Measurements from ENCODE around the gene DESI2.
"Not testable (repeated sequence)": the region's sequence is repeated elsewhere in the genome, so short reads cannot be mapped to it uniquely, and the experiment has no call there.

The DESI2 gene

DNA sequence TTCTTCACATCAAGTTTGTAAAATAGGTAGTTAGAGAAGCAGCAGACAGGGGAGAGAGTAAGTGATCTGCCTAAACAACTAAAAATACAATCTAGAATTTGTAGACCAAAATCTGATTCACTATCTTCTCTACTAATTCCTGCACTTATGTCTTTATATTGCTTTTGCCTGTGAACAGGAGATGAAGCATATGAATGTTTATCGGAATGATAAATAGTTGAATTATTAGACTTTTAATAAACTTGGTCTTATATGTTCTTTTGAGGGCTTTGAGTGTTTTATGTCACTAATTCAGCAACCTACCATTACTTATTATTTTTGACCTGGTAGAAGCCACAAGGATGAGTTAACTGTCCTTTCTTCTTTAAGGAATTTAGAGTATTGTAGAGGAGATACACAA, 2.3 kb downstream of the DESI2 start:
- DNase-seq = no peak

DNA sequence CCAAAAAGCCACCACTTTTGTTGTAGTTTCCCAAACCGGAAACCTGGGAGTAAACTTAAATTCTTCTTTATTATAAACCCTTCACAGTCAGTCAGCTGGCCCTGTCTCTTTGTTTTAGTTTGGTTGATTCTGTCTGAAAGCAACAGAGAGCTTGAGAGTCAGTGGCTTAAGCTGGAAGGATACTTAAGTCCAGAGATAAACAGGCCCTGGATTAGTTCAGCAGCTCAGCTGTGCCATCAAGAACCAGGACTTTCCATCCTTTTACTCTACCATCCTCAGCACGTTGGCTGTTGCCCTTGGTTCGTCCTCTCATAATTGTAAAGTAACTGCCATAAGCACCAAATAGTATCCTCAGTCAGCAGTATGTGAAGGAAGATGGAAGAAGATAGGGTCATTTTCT, 4.5 kb downstream of the DESI2 start:
- DNase-seq = no peak

DNA sequence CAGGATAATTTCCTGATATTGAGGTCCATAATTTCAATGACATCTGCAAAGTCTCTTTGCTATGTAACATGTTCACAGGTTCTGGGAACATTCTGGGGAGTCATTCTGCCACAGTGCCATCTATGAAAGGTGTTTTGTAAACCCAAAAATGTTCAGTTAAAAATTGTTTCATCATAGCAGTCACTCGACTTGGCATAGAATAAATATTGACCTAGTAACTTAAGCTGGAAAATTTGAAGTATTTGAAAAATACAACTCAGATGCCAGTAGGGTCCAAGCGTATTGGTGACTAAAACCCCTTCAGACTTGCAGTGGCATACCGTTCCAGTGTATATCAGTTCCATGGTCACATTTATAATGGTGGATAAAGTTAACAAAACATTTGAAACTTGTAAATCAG, 6.8 kb downstream of the DESI2 start:
- no peak for DNase-seq

DNA sequence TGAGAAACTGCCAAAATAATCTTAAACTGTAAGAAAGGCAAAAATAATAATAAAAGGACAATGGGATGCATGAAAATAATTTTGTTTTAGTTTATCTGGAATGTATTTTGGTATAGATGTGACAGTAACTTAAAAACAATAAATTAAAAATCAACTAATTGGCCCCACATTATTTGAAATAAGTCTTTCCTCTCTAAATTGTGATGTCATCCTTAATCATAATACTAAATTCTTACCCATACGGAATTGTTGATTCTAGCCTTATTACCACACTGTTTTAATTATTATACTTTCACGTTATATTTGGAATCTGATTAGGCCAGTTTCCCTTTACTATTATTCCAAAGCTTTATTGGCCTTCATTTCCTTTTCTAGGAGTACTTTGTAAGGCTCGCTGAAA, 7.7 kb downstream of the DESI2 start:
- DNase-seq = no peak

DNA sequence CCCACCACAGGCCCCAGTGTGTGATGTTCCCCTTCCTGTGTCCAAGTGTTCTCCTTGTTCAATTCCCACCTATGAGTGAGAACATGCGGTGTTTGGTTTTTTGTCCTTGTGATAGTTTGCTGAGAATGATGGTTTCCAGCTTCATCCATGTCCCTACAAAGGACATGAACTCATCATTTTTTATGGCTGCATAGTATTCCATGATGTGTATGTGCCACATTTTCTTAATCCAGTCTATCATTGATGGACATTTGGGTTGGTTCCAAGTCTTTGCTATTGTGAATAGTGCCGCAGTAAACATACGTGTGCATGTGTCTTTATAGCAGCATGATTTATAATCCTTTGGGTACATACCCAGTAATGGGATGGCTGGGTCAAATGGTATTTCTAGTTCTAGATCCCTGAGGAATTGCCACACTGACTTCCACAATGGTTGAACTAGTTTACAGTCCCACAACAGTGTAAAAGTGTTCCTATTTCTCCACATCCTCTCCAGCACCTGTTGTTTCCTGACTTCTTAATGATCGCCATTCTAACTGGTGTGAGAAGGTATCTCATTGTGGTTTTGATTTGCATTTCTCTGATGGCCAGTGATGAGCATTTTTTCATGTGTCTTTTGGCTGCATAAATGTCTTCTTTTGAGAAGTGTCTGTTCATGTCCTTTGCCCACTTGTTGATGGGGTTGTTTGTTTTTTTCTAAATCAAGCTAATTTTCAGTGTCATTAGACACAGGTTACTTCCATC, 8.8 kb downstream of the DESI2 start:
- DNase-seq = not testable (repeated sequence)

DNA sequence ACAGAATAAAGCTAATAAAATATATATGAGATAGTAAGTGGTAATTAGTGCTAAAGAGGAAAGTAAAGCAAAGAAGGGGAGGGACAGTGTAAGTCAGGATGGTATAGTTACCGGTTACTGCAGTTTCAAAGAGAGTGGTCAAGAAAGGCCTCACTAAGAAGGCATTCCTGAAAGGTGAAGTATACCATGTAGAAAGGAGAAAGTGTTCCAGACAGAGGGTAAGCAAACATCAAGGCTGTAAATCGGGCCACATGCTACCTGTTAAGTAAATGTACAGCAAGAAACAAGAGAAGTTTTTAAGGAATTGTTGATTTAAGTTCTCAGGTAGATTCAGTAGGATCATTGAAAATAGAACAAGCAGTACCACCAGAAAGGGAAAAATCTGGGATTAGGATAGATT, 9.7 kb downstream of the DESI2 start:
- DNase-seq = no peak

DNA sequence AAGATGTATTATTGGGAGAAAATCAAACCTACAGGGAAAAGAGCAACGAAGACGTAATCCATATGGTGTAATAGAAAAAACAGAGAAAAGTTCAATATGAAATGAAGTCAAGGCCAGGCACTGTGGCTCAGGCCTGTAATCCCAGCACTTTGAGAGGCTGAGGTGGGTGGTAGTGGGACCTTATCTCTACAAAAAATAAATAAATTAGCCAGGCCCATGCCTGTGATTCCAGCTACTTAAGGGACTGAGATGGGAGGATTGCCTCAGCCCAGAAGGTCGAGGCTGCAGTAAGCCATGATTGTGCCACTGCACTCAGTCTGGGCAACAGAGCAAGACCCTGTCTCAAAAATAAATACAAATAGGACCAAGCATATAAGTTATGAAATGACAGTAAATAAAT, 11.4 kb downstream of the DESI2 start:
- no peak for DNase-seq

DNA sequence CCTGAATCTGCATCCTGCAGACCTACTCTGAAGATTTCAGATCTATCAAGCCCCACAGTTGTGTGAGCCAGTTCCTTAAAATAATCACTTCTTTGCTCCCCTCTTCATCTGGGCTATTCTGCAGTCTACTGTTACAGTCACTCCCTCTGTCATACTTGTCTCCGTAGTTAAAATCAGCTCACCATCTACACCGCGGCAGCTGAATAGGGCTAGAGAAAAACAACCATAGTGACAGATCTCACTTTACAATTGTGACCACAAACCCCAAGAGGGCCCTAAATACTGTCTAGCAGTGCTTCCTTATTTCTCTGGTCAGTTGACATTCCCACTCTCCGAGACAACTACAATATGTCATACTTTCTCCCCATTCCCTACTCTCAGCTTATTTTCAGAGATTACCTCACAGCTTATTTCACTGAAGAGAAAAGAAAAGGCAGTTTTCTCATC, 12.9 kb downstream of the DESI2 start:
- no peak for DNase-seq

DNA sequence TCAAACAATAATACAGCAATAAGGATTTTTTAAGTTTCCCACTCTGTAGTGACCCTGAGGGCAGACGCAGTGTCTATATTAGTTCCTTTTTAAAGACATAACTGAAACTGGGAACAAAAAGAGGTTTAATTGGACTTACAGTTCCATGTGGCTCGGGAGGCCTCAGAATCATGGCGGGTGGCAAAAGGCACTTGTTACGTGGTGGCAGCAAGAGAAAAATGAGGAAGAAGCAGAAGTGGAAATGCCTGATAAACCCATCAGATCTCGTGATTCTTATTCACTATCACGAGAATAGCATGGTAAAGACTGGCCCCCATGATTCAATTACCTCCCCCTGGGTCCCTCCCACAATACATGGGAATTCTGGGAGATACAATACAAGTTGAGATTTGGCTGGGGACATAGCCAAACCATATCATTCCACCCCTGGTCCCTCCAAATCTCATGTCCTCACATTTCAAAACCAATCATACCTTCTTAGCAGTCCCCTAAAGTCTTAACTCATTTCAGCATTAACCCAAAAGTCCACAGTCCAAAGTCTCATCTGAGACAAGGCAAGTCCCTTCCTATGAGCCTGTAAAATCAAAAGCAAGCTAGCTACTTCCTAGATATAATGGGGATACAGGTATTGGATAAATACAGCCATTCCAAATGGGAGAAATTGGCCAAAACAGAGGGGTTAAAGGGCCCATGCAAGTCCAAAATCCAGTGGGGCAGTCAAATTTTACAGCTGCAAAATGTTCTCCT, 13.9 kb downstream of the DESI2 start:
- DNase-seq = not testable (repeated sequence)

DNA sequence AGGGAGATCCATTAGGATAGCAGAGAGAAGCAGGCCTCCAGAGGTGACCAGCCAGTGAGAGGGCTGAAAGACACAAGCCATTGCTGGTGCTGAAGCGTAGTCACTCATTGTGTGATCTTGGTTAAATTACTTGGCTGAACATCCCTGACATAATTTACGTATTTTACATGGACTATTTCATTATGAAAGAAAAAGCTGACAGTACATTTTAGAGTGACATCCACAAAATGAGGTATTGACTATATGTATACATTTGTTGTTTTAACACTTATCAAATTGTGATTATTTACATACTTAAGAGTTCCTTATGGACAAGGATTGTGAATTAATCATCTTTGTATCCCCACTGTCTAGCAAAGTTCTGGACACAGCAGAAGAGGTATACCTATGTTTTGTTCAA, 14.9 kb downstream of the DESI2 start:
- DNase-seq = no peak

DNA sequence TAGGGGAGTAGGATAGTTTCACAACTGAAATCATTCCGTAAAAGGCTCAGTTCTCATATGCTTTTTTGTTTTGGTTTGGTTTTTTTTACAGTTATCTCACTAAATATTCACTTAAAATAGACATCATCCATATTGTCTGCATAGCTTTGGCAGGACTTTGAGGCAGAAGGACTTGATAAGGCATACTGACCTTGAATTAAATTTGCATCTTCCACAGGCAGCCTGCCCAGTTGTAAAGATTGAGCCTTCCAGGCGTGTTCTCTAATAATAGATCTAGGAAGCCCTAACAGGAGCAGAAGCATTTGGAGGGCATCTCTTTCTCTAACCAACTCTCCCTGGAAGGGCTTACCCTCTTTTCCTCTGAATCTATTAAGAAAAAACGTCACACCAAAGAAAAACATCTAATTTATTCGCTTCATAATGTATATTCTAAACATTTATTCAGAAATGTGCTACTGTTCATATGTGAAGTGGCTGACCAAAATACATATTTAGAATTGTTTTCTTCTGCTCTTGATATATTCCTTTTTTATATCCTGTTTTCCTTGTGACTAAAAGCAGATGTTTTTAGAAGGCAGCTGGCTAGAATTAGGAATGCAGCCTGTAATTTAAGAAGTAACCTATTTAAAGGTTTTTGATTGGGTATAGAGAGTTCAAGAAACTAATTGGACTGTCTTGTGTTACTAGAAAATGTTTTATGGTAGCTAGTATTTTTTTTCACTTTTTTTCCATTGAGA, 20.2 kb downstream of the DESI2 start:
- DNase-seq = no peak

DNA sequence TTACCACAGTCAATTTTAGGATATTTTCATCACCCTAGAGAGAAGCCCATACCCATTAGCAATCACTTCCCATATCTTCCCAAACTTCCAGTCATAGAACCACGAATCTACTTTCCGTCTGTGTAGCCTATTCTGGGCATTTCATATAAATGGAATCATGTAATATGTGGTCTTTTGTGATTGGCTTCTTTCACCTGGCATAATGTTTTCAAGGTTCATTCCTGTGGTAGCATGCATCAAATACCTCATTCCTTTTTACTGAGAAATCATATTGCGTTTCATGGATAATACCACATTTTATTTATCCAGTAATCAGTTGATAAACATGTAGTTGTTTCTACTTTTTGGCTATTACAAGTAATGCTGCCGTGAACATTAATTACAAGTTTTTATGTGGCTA, 21.5 kb downstream of the DESI2 start:
- no peak for DNase-seq

DNA sequence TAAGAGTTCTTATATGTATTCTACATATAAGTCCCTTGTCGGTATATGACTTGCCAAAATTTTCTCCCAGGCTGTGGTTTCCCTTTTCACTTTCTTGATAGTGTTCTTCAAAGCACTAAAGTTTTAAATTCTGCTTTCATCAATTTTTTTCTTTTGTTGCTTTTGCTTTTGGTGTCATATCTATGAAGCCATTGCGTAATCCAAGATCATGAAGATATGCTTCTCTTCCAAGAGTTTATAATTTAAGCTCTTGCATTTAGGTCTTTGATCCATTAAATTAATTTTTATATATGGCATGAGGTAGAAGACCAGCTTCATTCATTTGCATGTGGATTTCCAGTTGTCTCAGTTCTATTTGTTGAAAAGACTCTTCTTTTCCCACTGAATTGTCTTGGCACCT, 22.2 kb downstream of the DESI2 start:
- no peak for DNase-seq

DNA sequence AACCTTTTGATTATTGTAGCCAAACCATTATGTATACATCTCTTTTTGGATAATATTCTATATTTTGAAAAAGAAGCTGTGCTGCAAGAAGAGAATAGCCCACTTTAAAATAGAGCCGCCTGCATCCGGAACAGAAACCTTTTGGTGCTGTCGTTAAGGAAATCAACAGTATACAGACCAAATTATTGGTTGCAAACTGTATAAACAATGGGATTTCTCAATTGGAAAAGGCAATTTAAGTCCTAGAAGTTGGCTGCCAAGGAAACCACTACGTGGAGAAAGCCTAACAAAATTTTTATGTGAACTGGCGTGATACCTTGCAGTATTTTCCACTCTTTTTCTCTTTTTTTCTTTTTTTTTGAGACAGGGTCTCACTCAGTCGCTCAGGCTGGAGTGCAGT, 25.8 kb downstream of the DESI2 start:
- no peak for DNase-seq

DNA sequence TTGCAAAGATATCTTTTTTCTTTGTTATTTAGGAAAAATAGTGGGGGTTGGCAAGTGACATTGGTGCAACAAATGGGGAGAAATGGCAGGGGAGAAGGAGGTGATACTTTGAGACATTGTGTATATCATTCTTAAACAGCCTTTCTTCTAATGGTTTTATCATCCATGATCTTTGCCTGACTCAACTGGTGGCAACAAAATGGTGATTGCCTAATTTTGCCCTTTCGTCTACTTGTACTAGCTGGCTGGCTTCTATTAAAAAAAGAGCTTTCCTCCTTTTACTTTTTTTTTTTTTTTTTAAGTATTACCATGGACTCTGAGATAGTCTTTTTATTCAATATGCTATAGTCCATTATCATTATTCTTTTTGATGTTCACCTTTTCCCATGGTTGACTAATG, 27.7 kb downstream of the DESI2 start:
- DNase-seq = no peak

DNA sequence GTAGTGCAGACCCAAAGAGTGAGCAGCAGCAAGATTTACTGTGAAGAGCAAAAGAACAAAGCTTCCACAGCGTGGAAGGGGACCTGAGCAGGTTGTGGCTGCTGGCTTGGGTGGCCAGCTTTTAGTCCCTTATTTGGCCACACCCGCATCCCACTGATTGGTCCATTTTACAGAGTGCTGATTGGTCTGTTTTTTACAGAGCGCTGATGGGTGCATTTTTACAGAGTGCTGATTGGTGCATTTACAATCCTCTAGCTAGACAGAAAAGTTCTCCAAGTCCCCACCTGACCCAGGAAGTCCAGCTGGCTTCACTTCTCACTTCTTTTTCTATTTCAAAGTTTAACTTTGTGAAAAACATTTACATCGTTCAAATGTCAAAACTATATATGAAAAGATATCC, 29.2 kb downstream of the DESI2 start:
- DNase-seq = not testable (repeated sequence)

DNA sequence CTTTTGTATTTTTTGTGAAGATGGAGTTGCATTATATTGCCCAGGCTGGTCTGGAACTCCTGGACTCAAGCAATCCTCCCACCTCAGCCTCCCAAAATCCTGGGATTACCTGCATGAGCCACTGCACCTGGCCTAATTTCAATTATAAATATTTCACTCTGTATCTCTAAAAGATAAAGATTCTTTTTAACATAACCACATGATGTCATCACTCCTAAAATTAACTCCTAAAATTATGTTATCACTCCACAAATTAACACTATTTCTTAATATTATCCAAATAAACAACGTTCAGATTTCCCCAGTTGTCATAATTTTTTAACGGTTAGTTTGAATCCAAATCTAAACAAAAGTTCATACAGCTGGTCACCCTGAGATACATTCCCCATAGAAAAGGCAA, 43.0 kb downstream of the DESI2 start:
- no peak for DNase-seq

DNA sequence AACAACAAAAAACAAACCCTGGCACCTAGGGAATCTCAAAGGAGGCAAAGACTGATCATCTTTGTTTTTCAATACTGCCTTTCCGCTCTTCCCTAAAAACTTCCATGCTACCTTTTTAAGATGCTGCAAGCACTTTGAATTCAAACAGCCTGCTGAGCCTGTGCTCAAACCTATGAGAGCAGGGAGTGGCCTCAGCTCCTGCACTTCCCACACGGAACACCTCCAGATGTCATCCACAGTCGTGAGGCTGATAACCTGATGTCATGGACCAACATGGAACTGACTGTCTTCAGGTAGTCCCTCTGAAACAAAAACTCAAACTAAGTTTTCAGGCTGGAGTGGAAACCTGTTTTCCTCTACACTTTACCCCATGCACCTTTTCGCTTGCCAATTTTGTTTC, 46.8 kb downstream of the DESI2 start:
- DNase-seq = no peak

DNA sequence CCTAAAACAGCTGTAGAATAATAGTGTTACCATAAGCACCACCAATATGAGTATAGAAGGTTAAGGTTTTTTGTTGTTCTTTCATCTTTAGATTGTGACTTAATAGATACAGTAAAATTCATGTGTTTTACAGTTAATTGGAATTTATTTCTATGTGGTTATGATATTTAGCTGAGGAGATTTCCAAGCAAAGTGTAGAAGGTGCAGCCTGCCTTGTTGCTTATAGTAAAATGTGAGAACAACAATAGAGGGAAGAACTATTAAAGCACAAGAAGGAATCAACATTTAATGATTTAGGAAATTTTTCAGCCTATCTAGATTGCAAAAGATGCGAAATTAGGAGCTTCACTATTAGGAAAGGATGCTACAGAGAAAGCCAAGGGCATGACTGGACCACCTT, 47.9 kb downstream of the DESI2 start:
- no peak for DNase-seq

DNA sequence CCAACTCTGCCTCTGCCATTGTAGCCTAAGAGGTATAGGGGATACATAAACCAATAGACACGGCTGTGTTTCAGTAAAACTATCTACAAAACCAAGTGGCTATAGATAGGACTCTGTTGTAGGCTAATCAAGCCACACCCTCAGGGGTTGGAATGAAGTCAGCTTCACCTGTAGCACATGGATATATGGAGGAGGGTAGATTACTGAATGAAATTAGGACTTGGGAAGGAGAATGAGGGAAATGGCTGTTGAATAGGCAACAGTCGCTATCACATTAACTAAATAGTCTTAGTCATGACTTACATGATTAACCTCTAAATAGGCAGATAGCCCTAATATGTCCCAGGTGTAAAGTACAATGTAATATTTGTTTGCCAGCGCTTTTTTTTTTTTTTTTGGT, 49.7 kb downstream of the DESI2 start:
- no peak for DNase-seq

DNA sequence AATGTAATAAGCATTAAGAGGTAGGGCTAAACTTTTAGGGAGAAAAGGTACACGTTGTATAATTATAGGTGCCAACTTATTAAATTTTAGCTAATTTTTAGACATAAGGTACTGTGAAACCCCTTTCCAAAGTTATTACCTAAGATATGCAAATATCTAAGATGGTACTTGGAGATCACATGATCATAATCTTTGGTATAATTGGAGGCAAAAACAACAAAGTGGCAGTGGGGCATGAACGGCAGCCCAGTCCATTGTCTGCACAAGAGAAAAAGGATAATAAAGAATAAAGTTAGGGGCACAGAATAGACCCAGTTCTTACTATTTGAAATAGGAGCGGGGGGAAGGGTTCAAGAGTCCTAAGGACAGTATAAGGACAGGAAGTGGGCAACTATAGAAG, 51.2 kb downstream of the DESI2 start:
- DNase-seq = no peak

DNA sequence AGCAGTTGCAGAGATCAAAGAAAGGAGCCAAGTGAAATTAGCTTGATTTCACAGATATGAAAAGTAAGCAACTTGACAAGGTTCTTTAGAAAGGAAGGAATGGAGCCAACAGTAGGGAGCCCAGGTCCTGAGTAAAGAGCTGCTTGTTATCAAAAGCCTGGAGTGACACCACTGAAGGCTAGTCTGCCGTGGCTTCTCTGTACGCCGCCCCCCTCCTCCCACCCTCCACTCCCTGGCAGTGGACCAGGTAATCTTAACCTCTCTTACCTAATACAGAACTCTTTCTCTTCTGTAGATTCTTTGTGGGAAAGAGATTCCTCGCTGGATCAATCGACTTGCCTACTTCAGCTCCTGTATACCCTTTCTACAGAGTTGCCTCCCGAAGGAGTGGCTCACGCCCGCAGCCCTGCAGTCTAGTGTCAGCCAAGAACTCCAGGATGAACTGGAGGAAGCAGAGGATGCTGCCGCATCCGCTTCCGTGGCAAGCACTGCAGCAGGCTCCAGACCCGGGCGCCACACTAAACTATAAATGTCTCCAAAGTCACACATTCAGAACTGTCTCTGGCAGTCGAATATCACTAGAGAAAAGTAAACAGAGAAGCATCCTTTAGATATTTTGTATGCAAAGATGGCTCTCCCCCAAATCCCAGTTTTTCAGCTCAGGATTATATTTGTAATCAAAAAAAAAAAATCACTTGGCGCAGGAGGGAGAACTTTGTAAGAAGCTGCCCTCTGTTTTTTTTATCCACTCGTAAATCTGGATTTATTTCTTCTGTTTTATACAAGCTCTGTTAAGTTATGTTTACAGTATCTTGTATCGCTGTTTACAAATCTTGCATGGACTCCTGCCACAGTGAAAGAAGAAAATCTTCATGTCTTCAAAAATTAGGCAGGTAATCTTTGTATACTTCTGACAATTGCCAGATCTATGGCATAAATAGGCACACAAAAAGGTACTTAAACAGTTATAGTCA, 52.6 kb downstream of the DESI2 start:
- no peak for DNase-seq

DNA sequence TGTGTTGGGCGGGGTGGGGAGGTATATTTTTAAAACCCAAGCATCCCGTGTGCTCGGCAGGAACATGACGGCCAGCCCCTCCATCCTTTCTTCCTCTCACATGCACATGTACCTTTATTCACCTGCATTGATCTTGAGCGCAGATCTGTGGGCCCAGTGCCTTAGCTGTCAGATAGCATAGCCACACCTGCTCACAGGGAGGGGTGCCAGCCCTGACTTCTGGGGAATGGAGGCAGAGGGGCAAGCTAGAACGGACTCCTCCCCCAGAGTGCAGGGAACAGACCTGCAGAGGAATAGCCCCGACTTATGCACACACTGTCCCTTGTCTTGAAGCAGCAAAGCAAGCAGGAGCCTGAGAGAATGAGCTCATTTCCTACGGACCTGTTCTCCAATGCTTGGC, 56.1 kb downstream of the DESI2 start:
- no peak for DNase-seq

Measured in NCI-H1092 (cell line).